CD8-positive, alpha-beta memory T cell (primary cell): ENCODE results near the gene SKI. TPM values are rescaled to one million over a fixed set of nuclear protein-coding genes. Genes with fewer than 3 reads are reported as not detected.

ENCODE experiments used
- CTCF ChIA-PET: fragments of 350-600 bp; sonication (Branson Sonifier 250); formaldehyde crosslinking; loops from one replicate; lab custom pipeline; 2021; ENCODE audit warnings: antibody characterized with exemption; lab: Charles Lee
- POLR2A ChIA-PET: fragments of 350-600 bp; sonication (Branson Sonifier 250); formaldehyde crosslinking; loops from one replicate; lab custom pipeline; 2021; ENCODE audit warnings: antibody characterized with exemption; lab: Charles Lee
- DNase-seq, 5 donors: peaks; one replicate each; pipeline versions ENCODE4 v3.0.0 to v3.0.0-alpha.2; 2020 to 2022; ENCODE audit warnings: mixed read lengths in 1 of 5
- H3K27ac ChIP-seq: one replicate; pipeline ENCODE4 v1.7.0; 2013; ENCODE audit warnings: low read depth, mild to moderate bottlenecking, low read length, moderate library complexity
- H3K27me3 ChIP-seq: 2 replicates; pipeline ENCODE4 v1.7.0; 2013; ENCODE audit warnings: low read length, mild to moderate bottlenecking; ENCODE audit not compliant: insufficient read depth, poor library complexity, severe bottlenecking
- H3K36me3 ChIP-seq: 2 replicates; pipeline ENCODE4 v1.7.0; 2013; ENCODE audit warnings: mild to moderate bottlenecking, low read length, moderate library complexity; ENCODE audit not compliant: insufficient read depth
- H3K4me1 ChIP-seq: 2 replicates; pipeline ENCODE4 v1.7.0; 2013; ENCODE audit warnings: mild to moderate bottlenecking, low read length, moderate library complexity; ENCODE audit not compliant: insufficient read depth
- H3K4me3 ChIP-seq: 2 replicates; pipeline ENCODE4 v1.7.0; 2013; ENCODE audit warnings: mild to moderate bottlenecking, low read length
- H3K9me3 ChIP-seq: 2 replicates; pipeline ENCODE4 v1.7.0; 2013; ENCODE audit warnings: mild to moderate bottlenecking, low read length
- H3K27ac Mint-ChIP-seq, 8 donors: one replicate each; pipeline ENCODE4 v1.8.0; 2020 to 2021; ENCODE audit warnings: mixed read lengths in 8 of 8, mild to moderate bottlenecking in 6 of 8, inconsistent platforms in 3 of 8, moderate library complexity in 3 of 8
- H3K27me3 Mint-ChIP-seq, 2 donors: one replicate each; pipeline ENCODE4 v1.8.0; 2020 to 2021; ENCODE audit warnings: mixed read lengths in 2 of 2, mild to moderate bottlenecking in 1 of 2, moderate library complexity in 1 of 2
- H3K36me3 Mint-ChIP-seq, 3 donors: one replicate each; pipeline ENCODE4 v1.8.0; 2020 to 2021; ENCODE audit warnings: mixed read lengths in 3 of 3, inconsistent platforms in 1 of 3, mild to moderate bottlenecking in 1 of 3
- H3K4me1 Mint-ChIP-seq, 3 donors: one replicate each; pipeline ENCODE4 v1.8.0; 2020 to 2021; ENCODE audit warnings: mixed read lengths in 3 of 3, inconsistent platforms in 1 of 3, mild to moderate bottlenecking in 1 of 3
- H3K4me3 Mint-ChIP-seq, 7 donors: one replicate each; pipeline ENCODE4 v1.8.0; 2020 to 2021; ENCODE audit warnings: mixed read lengths in 7 of 7, mild to moderate bottlenecking in 6 of 7, moderate library complexity in 4 of 7, inconsistent platforms in 2 of 7
- H3K9me3 Mint-ChIP-seq, 5 donors: one replicate each; pipeline ENCODE4 v1.8.0; 2020 to 2022; ENCODE audit warnings: mixed read lengths in 5 of 5, mild to moderate bottlenecking in 3 of 5, moderate library complexity in 2 of 5, inconsistent platforms in 1 of 5
- polyA plus RNA-seq: library from polyadenylated mRNA; unstranded; fragments of 300-500 nt; fragmentation: Illumina TruSeq; gene quantifications from one replicate; pipeline ENCODE4 v1.2.3, GENCODE V29; 2021
- total RNA-seq, 2 experiments: library from RNA; stranded (reverse); gene quantifications; one replicate each; pipeline ENCODE4 v1.2.3, GENCODE V29; 2021

Gene SKI
- total and polyA plus RNA-seq, 3 experiments from 2014 or later, result 0.94 to 38.4 (median 35.9) TPM

DNA sequence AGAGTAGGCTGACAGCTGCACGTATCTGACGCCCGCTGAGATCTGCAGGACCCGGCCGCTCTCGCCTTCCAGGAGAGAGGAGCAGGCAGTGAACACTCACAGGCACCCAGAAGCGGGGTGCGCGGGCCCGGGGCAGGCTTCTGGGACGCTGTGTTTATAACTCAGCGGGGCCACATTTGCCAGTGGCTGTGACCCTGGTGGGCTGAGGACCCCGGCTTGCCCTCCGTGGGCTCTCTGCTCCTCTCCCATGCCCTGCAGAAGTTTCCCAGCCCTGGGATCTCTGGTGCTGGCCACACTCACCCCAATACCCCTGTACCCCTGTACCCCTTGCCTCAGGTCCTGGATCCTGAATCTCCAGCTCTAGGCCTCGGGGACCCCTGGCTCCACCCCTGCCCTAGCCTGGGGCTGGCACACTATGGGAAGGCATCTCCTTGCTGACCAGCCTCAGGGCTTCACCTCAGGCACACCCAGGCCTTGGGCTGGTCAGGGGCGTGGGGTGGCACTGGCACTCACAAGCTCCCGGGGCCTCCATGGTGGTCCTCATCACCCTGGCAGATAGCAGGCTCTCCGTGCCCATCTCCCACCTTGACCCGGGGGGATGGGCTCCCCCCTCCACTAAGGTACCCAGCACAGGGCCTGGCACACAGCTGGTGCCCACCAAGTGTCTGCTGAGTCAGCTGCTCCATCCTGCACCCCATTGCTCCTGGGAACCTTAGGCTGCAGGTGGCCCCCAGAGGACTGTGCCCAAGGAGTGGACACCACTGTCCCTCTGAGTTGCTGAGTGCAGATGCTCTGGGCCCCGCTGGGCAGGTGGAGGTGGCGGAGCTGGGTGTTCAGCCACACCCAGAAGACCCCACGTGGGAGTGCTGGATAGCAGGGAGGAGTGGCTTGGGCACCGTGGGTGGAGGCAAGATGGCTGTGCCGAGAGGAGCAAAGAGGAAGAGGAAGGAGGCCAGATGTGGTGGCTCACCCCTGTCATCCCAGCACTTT is 130.8 kb downstream of the SKI start:
- DNase-seq, result peak in 1 of 5 donors; percentile 33
- ChIA-PET CTCF (interaction anchor here (1.0 kb wide), 1 partner anchor 185 kb away, joined by 3 read pairs; no protein-coding TSS in a partner anchor), POLR2A (no interaction called here)
- H3K27ac Mint-ChIP-seq, result peak overlapping the region in 1 of 8 donors; percentile 47
- no peaks in the 10 kb centered on the region for H3K9me3 ChIP-seq
- peaks cover 1 to 13% (median 2%) of the 10 kb centered on the region in 3 donors for H3K36me3 Mint-ChIP-seq
- H3K4me3 ChIP-seq, result no peak overlapping the region
- H3K4me3 Mint-ChIP-seq, result no peak overlapping the region
- no peaks in the 10 kb centered on the region for H3K4me1 ChIP-seq
- no peaks in the 10 kb centered on the region for H3K27me3 ChIP-seq
- H3K36me3 ChIP-seq, result no peaks in the 10 kb centered on the region
- no peaks in the 10 kb centered on the region for H3K4me1 Mint-ChIP-seq
- H3K27ac ChIP-seq, result no peak overlapping the region
- no peaks in the 10 kb centered on the region for H3K27me3 Mint-ChIP-seq
- H3K9me3 Mint-ChIP-seq, result peaks cover 3 to 7% (median 5%) of the 10 kb centered on the region in 5 donors

Other genes with a start within 250 kb of the SKI start
- gene CFAP74, start 224.5 kb upstream of the SKI start, total RNA-seq, result not detected
- gene CFAP74, start 224.5 kb upstream of the SKI start, polyA plus RNA-seq, result not detected
- not detected for gene GABRD, start 209.0 kb upstream of the SKI start, total RNA-seq
- not detected for gene GABRD, start 209.0 kb upstream of the SKI start, polyA plus RNA-seq
- 10 to 100 TPM; 13.8 to 15.4 TPM for gene PRKCZ, start 177.9 kb upstream of the SKI start, total RNA-seq
- 17.4 TPM for gene PRKCZ, start 177.9 kb upstream of the SKI start, polyA plus RNA-seq
- 10 to 100 TPM; 65.0 to 72.5 TPM for gene FAAP20, start 33.5 kb upstream of the SKI start, total RNA-seq
- 66.4 TPM for gene FAAP20, start 33.5 kb upstream of the SKI start, polyA plus RNA-seq
- gene MORN1, start 163.2 kb downstream of the SKI start, total RNA-seq, result 10 to 100 TPM in 1 of 2 experiments, 1 to 10 TPM in 1; 9.4 to 10.4 TPM
- 3.3 TPM for gene MORN1, start 163.2 kb downstream of the SKI start, polyA plus RNA-seq
- gene RER1, start 163.5 kb downstream of the SKI start, total RNA-seq, result 100 to 1,000 TPM; 214 to 222 TPM
- gene RER1, start 163.5 kb downstream of the SKI start, polyA plus RNA-seq, result 166 TPM
- 10 to 100 TPM; 25.6 to 26.2 TPM for gene PEX10, start 184.2 kb downstream of the SKI start, total RNA-seq
- gene PEX10, start 184.2 kb downstream of the SKI start, polyA plus RNA-seq, result 8.9 TPM
- gene PLCH2, start 248.0 kb downstream of the SKI start, total RNA-seq, result 1 to 10 TPM; 2.5 TPM
- gene PLCH2, start 248.0 kb downstream of the SKI start, polyA plus RNA-seq, result 2.8 TPM